Stimulated activated CD4-positive, alpha-beta T cell treated with anti-CD3 and anti-CD28 coated beads, Interleukin-4, amount 100 ng/mL, for 4 hours (primary cell): ENCODE measurements around the gene WBP1.
A peak's percentile ranks its signal among the peaks of the same experiment; 100 is the strongest.
"Not testable (repeated sequence)": the region's sequence is repeated elsewhere in the genome, so short reads cannot be mapped to it uniquely, and the experiment has no call there.

Experiments used
- DNase-seq, 2 experiments: peaks; one replicate each; pipeline ENCODE4 v3.0.0-alpha.2; 2020

Gene WBP1

GRCh38 chr2:74454654-74455511, 3.4 kb upstream of the WBP1 start, which contains the start of gene INO80B:
Gene INO80B (plus strand): TSS chr2:74455087. CDS start chr2:74455117, 30 bp downstream.
- peak; percentile 94 to 97 for DNase-seq

DNA sequence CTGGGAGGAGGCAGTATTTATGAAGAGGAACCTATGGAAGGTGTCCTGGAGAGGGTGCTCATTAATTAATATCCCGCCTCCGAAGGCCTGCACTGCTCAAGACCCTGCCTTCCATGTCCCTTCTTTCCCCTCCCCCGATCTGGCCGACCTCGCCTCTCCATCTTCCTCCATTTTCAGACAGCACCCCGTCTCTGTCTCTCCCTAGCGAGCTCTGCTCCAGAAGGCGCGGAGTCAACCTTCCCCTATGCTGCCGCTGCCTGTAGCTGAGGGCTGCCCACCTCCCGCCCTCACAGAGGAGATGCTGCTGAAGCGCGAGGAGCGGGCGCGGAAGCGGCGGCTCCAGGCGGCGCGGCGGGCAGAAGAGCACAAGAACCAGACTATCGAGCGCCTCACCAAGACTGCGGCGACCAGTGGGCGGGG, 1.1 kb upstream of the WBP1 start:
- no peak for DNase-seq

DNA sequence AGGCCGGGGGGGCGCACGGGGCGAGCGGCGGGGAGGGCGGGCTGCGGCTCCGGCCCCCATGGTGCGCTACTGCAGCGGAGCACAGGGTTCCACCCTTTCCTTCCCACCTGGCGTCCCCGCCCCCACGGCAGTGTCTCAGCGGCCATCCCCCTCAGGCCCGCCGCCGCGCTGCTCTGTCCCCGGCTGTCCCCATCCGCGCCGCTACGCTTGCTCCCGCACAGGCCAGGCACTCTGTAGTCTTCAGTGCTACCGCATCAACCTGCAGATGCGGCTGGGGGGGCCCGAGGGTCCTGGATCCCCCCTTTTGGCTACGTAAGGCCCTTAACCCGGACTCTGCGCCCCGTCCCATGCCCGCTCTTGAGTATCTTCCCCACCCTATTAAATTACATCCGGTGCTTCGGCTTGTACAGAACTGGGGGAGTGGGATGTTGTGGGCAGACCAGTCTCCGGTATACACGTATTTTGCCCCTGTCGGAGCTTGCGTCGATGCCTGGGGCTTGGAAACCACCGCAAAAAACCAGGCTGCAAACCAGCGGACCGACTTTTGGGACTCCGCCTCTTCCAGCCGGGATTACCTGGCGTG, 598 bp upstream of the WBP1 start:
- DNase-seq: peak; percentile 78 to 80

DNA sequence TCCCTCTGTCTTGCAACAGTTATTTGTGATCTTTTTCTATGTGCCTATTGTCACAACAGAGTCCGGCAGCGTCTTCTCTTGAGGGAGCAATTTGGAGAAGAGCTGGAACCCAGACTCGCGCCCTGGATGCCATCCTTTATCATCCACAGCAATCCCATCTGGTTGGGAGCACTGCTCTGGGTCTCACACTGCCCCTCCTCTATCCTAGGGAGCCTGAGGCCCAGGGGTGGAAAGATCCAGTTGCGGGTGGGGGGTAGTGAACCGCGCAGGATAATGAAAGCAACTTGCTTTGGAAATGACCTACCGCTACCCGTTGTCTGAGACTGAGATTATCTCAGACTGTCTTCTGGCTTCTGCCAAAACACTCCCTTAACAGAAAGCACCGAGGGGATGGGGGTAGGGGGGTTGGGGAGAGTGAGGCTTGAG, 713 bp downstream of the WBP1 start:
- DNase-seq: no peak

DNA sequence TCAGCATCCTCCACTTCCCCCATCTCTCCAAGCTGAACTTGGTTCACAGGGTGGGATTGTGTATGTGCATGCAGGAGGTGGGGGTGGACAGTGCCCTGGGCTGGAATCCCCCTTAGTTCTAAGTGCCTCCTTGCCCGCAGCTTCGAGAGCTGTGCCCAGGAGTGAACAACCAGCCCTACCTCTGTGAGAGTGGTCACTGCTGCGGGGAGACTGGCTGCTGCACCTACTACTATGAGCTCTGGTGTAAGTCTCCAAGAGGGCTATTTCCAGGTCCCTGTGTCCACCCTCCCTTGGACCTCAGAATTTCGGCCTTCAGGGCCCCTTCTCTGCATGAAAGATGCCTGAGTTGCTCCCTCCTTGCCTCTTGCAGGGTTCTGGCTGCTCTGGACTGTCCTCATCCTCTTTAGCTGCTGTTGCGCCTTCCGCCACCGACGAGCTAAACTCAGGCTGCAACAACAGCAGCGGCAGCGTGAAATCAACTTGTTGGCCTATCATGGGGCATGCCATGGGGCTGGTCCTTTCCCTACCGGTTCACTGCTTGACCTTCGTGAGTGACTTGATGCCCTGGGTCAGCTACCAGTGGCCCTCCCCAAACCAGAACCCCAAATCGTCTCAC, 1.4 kb downstream of the WBP1 start:
- not testable (repeated sequence) for DNase-seq

- DNase-seq: not testable (repeated sequence)
Measured at GRCh38 chr2:74460187-74460586, 1.9 kb downstream of the WBP1 start.

DNA sequence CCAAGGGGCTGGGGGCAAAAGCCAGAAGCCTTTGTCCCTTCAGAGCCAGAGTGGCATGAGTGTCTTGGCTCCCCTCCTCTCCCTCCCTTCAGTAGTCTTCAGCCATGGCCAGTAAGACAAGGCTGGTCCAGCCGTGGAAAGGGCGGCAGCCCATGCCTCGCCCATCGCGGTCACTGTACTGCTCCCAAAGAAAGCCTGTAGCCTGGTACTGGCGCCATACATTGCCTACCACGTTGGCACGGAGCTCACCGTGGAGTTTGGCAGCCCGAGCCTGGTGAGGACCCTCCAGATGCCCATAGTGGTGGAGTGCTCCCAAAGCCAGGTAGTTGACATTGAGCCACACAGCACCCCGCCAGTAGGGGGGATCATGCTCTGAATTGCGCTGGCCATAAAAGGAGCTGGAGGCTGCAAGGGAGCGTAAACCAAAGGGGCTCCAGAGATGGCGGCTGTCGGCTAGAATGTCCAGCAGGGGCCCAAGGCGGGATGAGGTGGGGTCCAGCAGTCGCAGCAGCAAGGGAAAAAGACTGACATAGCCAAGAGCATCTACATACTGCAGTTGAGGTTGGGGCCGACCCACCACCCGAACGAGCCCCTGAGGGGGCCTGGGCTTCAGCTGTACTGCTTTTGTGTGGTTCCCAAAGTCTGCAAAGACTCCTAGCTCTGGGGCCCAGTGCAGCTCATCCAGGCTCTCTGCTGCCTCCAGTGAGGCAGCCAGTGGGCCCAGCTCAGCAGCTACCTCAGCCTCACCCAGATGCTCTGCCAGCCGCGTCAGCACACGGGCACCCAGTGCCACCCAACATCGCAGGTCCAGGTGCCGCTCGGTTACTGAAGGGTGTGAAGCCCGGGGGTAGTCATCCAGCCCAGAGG, 3.2 kb downstream of the WBP1 start:
- DNase-seq: no peak

- DNase-seq: no peak
Measured at GRCh38 chr2:74462054-74462785, 4.0 kb downstream of the WBP1 start.

DNA sequence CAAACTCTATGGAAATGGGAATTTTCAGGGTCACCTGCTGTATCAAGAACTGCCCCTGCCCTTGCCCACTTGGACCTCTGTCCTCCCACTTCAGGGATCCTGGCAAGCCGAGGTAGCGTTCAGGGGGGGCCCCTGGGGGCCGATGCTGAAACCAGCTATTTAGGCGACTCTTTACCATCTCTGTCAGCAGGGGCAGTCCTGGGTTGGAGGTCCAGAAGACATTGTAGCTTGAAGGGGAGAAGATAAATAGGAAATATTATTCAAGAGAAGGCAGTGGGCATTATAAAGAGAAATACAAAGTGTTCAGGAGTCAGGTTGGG, 4.5 kb downstream of the WBP1 start:
- DNase-seq: no peak

GRCh38 chr2:74464406-74464805, 6.2 kb downstream of the WBP1 start:
- no peak for DNase-seq

DNA sequence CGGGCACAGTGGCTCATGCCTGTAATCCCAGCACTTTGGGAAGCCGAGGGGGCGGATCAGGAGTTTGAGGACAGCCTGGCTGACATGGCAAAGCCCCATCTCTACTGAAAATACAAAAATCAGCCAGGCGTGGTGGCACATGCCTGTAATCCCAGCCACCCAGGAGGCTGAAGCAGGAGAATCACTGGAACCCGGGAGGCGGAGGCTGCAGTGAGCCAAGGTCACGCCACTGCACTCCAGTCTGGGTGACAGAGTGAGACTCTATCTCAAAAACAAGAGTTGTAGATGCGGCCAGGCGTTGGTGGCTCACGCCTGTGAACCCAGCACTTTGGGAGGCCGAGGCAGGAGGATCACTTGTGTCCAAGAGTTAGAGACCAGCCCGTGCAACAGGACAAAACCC, 12.5 kb downstream of the WBP1 start:
- not testable (repeated sequence) for DNase-seq

DNA sequence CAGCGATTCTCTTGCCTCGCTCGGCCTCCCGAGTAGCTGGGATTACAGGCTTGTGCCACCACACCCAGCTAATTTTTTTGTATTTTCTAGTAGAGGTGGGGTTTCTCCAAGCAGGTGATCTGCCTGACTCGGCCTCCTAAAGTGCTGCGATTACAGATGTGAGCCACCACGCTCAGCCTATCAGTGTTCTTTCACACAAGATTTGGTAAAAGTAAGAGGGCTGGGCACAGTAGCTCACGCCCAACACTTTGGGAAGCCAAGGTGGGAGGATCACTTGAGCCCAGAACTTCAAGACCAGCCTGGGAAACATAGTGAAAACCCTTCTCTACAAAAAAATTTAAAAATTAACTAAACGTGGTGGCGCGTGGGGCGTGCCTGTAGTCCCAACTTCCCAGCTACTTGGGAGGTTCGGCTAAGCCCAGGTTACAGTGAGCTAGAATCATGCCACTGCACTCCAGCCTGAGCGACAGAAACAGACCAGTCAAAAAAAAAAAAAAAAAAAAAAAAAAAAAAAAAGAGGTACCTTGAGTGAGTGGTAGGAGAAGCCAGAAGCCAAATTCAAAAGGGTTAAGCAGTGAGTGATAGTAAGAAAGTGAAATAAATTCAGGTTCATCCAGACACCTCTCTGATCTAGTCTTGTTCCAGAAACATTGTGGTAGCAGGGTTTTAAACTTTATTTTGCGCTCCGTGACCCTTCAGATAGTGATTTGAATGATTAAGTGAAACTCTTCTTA, 13.3 kb downstream of the WBP1 start:
- DNase-seq: no peak

DNA sequence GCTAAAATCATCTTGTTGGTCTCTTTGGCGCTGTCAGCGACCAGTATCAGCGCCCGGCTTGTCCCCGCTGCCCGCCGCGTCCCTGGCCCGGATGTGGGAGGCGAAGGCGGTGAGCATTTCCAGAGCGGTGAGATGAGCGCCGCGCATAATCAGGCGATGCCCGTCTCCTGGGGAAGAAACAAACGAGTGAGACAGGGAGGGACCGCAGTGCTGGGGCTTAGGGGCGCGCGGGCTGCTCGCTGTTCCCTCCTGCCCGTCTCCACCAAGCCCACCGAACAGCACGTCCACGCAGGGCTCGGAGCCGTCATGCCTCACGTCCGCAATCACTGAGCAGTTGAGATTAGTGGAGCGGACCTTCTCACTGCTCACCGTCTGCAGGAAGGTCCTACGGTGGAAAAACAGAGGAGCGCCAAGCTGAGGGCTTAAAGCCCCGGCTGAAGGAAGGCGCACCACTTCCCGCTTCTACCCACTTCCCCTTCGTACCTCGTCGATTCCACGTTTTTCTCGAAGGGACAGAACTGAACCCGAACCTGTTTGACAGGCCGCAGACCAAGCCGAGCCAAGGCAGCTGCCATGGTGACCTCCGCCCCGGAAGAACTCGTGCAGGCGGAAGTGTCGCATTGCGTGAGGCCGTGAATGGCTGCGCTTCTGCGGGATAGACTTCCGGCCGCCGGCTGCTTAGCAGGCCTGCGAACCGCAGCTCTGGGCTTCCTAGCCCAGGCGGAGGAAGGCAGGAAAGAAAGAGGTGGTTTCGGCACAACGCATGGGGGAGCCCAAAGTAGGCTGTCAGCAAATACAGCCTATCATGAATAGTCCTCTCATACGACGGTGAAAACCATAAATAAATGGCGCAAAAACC, 14.1 kb downstream of the WBP1 start, which contains the start of gene MRPL53:
Gene MRPL53, minus strand, starts transcription at position 595 of the 859 bp plus-strand sequence. Its CDS starts 20 bp downstream, at position 575.
- DNase-seq: peak; percentile 91 to 98

DNA sequence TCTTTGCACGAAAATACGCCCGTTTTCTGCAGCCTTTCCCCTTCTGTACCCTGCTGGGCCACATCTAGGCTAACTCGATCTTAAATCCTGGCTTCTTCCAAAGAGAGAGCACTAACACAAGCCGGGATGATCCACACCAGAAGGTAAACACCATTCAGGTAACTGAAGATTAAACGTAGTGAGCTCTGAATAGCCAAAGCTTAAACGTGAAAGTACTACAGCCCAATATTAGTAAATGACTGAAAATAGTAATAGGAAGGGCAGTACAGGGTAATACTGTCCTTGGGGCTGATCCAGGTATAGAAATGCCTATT, 14.7 kb downstream of the WBP1 start:
- no peak for DNase-seq

GRCh38 chr2:74474481-74474880, 16.2 kb downstream of the WBP1 start:
- DNase-seq: no peak

GRCh38 chr2:74474899-74475298, 16.7 kb downstream of the WBP1 start:
- no peak for DNase-seq

DNA sequence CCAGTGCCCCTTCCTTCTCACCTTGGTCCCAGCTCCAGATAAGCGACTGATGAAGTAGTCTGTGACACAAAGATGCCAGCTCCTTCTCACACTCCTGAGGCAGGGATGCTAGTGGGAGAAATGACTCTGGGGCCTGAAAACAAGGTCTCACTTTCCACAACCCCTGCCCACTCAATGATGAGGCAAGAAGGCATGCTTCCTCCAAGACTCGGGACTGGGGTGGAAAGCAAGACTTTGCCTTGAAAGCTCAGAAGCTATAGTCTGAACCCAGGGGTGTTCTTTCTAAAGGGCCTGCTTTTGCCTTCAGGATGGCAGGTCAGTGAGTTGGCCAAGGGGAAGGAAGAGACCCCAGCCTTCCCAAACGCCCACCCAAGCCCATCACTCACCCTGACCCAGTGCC, 23.2 kb downstream of the WBP1 start:
- no peak for DNase-seq

GRCh38 chr2:74481961-74482800, 23.9 kb downstream of the WBP1 start:
- peak in 1 of 2 experiments; percentile 49 for DNase-seq
